CD14-positive monocyte (primary cell): Measurements from ENCODE around the gene NME8. TPM values are rescaled to one million over a fixed set of nuclear protein-coding genes. Genes with fewer than 3 reads are reported as not detected.

ENCODE experiments used
- DNase-seq, 3 donors: peaks; one replicate each; pipeline ENCODE4 v3.0.0-alpha.2; 2011 to 2022
- H2AFZ ChIP-seq: 2 replicates; pipeline ENCODE4 v1.6.0; 2012; ENCODE audit warnings: mild to moderate bottlenecking, low read depth, low read length, inconsistent platforms; ENCODE audit not compliant: insufficient read depth, poor library complexity, severe bottlenecking
- H3K27ac ChIP-seq, 2 donors: 1 replicate in 1 of 2; 2 replicates in 1 of 2; pipeline ENCODE4 v1.5.1; 2012 to 2013; ENCODE audit warnings: low read length in 2 of 2, control low read depth in 1 of 2, inconsistent platforms in 1 of 2, low read depth in 1 of 2, mild to moderate bottlenecking in 1 of 2
- H3K27me3 ChIP-seq, 2 donors: one replicate each; pipeline versions ENCODE4 v1.6.0 to v1.6.1; 2011 to 2013; ENCODE audit warnings: low read length in 2 of 2; ENCODE audit not compliant: control insufficient read depth in 2 of 2, insufficient read depth in 2 of 2
- H3K36me3 ChIP-seq, 2 donors: replicated peaks in 1 of 2; 1 replicate in 1 of 2; 2 replicates in 1 of 2; pipeline versions ENCODE4 v1.5.1 to v1.6.1; 2012 to 2013; ENCODE audit warnings: low read length in 2 of 2, control low read depth in 1 of 2, inconsistent platforms in 1 of 2, mild to moderate bottlenecking in 1 of 2; ENCODE audit not compliant: insufficient read depth in 2 of 2, control insufficient read depth in 1 of 2
- H3K4me1 ChIP-seq, 2 donors: 1 replicate in 1 of 2; 2 replicates in 1 of 2; pipeline versions ENCODE4 v1.5.1 to v1.6.1; 2012 to 2013; ENCODE audit warnings: low read length in 2 of 2, control low read depth in 1 of 2, inconsistent platforms in 1 of 2, mild to moderate bottlenecking in 1 of 2, moderate library complexity in 1 of 2; ENCODE audit not compliant: insufficient read depth in 2 of 2, control insufficient read depth in 1 of 2
- H3K4me2 ChIP-seq: replicated peaks from 2 replicates; pipeline ENCODE3; 2012; ENCODE audit warnings: low read length, moderate library complexity, mild to moderate bottlenecking; ENCODE audit not compliant: poor library complexity, severe bottlenecking; ENCODE audit errors: extremely low read depth
- H3K4me3 ChIP-seq, 3 experiments: fragments of 200-600 bp in 1 of 3; sonication (generic) in 1 of 3; replicated peaks in 1 of 3; 1 replicate in 2 of 3; 2 replicates in 1 of 3; pipeline ENCODE4 v1.5.1; 2011 to 2013; ENCODE audit warnings: low read length in 3 of 3, mild to moderate bottlenecking in 3 of 3, control low read depth in 2 of 3, low read depth in 2 of 3, inconsistent platforms in 1 of 3, moderate library complexity in 1 of 3
- H3K79me2 ChIP-seq: 2 replicates; pipeline ENCODE4 v1.6.0; 2012; ENCODE audit warnings: mild to moderate bottlenecking, control low read depth, inconsistent platforms, low read length, moderate library complexity; ENCODE audit not compliant: insufficient read depth
- H3K9ac ChIP-seq: 2 replicates; pipeline ENCODE4 v1.6.0; 2017; ENCODE audit warnings: low read length, mild to moderate bottlenecking; ENCODE audit not compliant: insufficient read depth, poor library complexity, severe bottlenecking
- H3K9me3 ChIP-seq, 2 donors: replicated peaks in 1 of 2; 1 replicate in 1 of 2; 2 replicates in 1 of 2; pipeline versions ENCODE4 v1.5.1 to v1.6.1; 2012 to 2013; ENCODE audit warnings: low read length in 2 of 2, control low read depth in 1 of 2; ENCODE audit not compliant: control insufficient read depth in 1 of 2, insufficient read depth in 1 of 2
- H4K20me1 ChIP-seq: 2 replicates; pipeline ENCODE4 v1.6.0; 2012; ENCODE audit warnings: mild to moderate bottlenecking, low read length, control low read depth, moderate library complexity; ENCODE audit not compliant: insufficient read depth
- H3K27ac Mint-ChIP-seq, 7 donors: one replicate each; pipeline ENCODE4 v1.8.0; 2020; ENCODE audit warnings: mild to moderate bottlenecking in 7 of 7, mixed read lengths in 7 of 7, moderate library complexity in 6 of 7, inconsistent platforms in 2 of 7
- H3K27me3 Mint-ChIP-seq, 3 donors: one replicate each; pipeline ENCODE4 v1.8.0; 2021 to 2022; ENCODE audit warnings: low read depth in 3 of 3, mild to moderate bottlenecking in 3 of 3, mixed read lengths in 3 of 3, moderate library complexity in 3 of 3, inconsistent platforms in 1 of 3
- H3K36me3 Mint-ChIP-seq, 2 donors: one replicate each; pipeline ENCODE4 v1.8.0; 2020; ENCODE audit warnings: mixed read lengths in 2 of 2, inconsistent platforms in 1 of 2, mild to moderate bottlenecking in 1 of 2
- H3K4me1 Mint-ChIP-seq: one replicate; pipeline ENCODE4 v1.8.0; 2020; ENCODE audit warnings: mild to moderate bottlenecking, mixed read lengths
- H3K4me3 Mint-ChIP-seq, 2 donors: one replicate each; pipeline ENCODE4 v1.8.0; 2020; ENCODE audit warnings: mild to moderate bottlenecking in 2 of 2, mixed read lengths in 2 of 2, moderate library complexity in 1 of 2
- H3K9me3 Mint-ChIP-seq, 7 donors: one replicate each; pipeline ENCODE4 v1.8.0; 2020 to 2022; ENCODE audit warnings: mixed read lengths in 7 of 7, mild to moderate bottlenecking in 6 of 7, moderate library complexity in 6 of 7, inconsistent platforms in 2 of 7
- CTCF ChIP-seq: fragments of 200-600 bp; IDR thresholded peaks from one replicate; pipeline ENCODE4 v1.8.0; 2022; ENCODE audit warnings: antibody characterized with exemption, mild to moderate bottlenecking
- WGBS: methylation state at CpG from one replicate; pipeline ENCODE4 v1.1.5; 2013; ENCODE audit warnings: missing lambda C conversion rate; ENCODE audit not compliant: insufficient coverage; 5-methylcytosine and 5-hydroxymethylcytosine counted together
- intact Hi-C, 2 donors: fragments of 100-400 bp; cut with micrococcal nuclease; formaldehyde crosslinking; loops; one replicate each; pipeline versions ENCODE4 v1.15.0 to v1.15.1; 2023
- polyA plus RNA-seq, 3 donors: library from polyadenylated mRNA; depleted of rRNA in 1 of 3; unstranded in 2 of 3; stranded (reverse) in 1 of 3; fragments of 300-500 nt in 2 of 3; fragments of >200 nt in 1 of 3; fragmentation: Illumina TruSeq in 2 of 3; gene quantifications; 1 replicate in 2 of 3; 2 replicates in 1 of 3; pipeline ENCODE4 v1.2.3, GENCODE V29; 2012 to 2021

Gene NME8
- polyA plus RNA-seq, 3 donors: 3.2 to 8.8 (median 4.8) TPM

GRCh38 chr7:37916673-37917660 is 68.6 kb downstream of the NME8 start, which contains the start of gene SFRP4:
SFRP4 (minus strand) TSS chr7:37916817; CDS start chr7:37916537, 280 bp downstream.
- H3K9ac ChIP-seq: no peak within 1 kb of the TSS
- H3K27me3 Mint-ChIP-seq: peaks cover 37 to 59% (median 37%) of the 10 kb centered on the region in 3 donors
- H2AFZ ChIP-seq: peak within 1 kb of the TSS; percentile 77
- peaks cover 0 to 3% (median 0%) of the 10 kb centered on the region in 7 donors for H3K9me3 Mint-ChIP-seq
- H3K4me3 ChIP-seq: peak within 1 kb of the TSS; percentile 13 to 76 (median 30)
- peaks cover 23 to 44% of the 10 kb centered on the region in 2 donors for H3K27me3 ChIP-seq
- no peaks in the 10 kb centered on the region for H3K79me2 ChIP-seq
- intact Hi-C loops: no loop called here
- H3K9me3 ChIP-seq: no peaks in the 10 kb centered on the region
- H4K20me1 ChIP-seq: no peaks in the 10 kb centered on the region
- TF ChIP-seq CTCF: peak; percentile 81
- no peaks in the 10 kb centered on the region for H3K36me3 ChIP-seq
- WGBS: under 1% methylated on average over 39 of the region's 46 CpGs
- peak within 1 kb of the TSS; percentile 75 to 93 for H3K4me3 Mint-ChIP-seq
- H3K4me1 Mint-ChIP-seq: peaks cover 40% of the 10 kb centered on the region
- peaks cover 39 to 43% of the 10 kb centered on the region in 2 donors for H3K4me1 ChIP-seq
- peak in 2 of 3 donors; percentile 30 to 46 for DNase-seq
- peak within 1 kb of the TSS; percentile 75 for H3K4me2 ChIP-seq
- no peak within 1 kb of the TSS for H3K27ac ChIP-seq
- no peaks in the 10 kb centered on the region for H3K36me3 Mint-ChIP-seq
- peak within 1 kb of the TSS in 2 of 7 donors; percentile 57 to 80 for H3K27ac Mint-ChIP-seq

GRCh38 chr7:37918526-37918925 is 70.1 kb downstream of the NME8 start:
- Histone ChIP-seq H3K4me3 (no peak overlapping the region), H3K4me1 (peaks cover 39 to 43% of the 10 kb centered on the region in 2 donors), H3K9ac (no peak overlapping the region), H2AFZ (no peak overlapping the region), H4K20me1 (no peaks in the 10 kb centered on the region), H3K79me2 (peaks cover 4% of the 10 kb centered on the region), H3K9me3 (no peaks in the 10 kb centered on the region), H3K27me3 (peaks cover 23 to 44% of the 10 kb centered on the region in 2 donors), H3K27ac (no peak overlapping the region), H3K36me3 (no peaks in the 10 kb centered on the region), H3K4me2 (no peak overlapping the region)
- H3K9me3 Mint-ChIP-seq: peaks cover 0 to 3% (median 1%) of the 10 kb centered on the region in 7 donors
- DNase-seq: no peak
- intact Hi-C loops: no loop called here
- peak overlapping the region in 1 of 7 donors; percentile 1 for H3K27ac Mint-ChIP-seq
- H3K36me3 Mint-ChIP-seq: no peaks in the 10 kb centered on the region
- WGBS: 53% methylated on average over 4 of the region's 4 CpGs
- H3K27me3 Mint-ChIP-seq: peaks cover 37 to 58% (median 37%) of the 10 kb centered on the region in 3 donors
- H3K4me1 Mint-ChIP-seq: peaks cover 41% of the 10 kb centered on the region
- H3K4me3 Mint-ChIP-seq: no peak overlapping the region
- TF ChIP-seq CTCF: peak; percentile 22
